Body of pancreas (tissue), 4 donors: Measurements from ENCODE around the gene OPRL1.
A peak's percentile ranks its signal among the peaks of the same experiment; 100 is the strongest.

Source experiments
- POLR2A ChIP-seq, 3 donors: fragments of 450-650 bp; IDR thresholded peaks; one replicate each; pipeline ENCODE4 v1.6.1; 2016; ENCODE audit warnings: antibody characterized with exemption in 3 of 3, mild to moderate bottlenecking in 2 of 3
- TF ChIP-seq, protein P1 (sequence below), 7 experiments: fragments of 450-650 bp in 4 of 7; fragments of 200-600 bp in 3 of 7; sonication (generic) in 3 of 7; IDR thresholded peaks; one replicate each; pipeline ENCODE4 v1.5.1; 2016 to 2019; ENCODE audit warnings: antibody characterized with exemption in 7 of 7

DNA sequence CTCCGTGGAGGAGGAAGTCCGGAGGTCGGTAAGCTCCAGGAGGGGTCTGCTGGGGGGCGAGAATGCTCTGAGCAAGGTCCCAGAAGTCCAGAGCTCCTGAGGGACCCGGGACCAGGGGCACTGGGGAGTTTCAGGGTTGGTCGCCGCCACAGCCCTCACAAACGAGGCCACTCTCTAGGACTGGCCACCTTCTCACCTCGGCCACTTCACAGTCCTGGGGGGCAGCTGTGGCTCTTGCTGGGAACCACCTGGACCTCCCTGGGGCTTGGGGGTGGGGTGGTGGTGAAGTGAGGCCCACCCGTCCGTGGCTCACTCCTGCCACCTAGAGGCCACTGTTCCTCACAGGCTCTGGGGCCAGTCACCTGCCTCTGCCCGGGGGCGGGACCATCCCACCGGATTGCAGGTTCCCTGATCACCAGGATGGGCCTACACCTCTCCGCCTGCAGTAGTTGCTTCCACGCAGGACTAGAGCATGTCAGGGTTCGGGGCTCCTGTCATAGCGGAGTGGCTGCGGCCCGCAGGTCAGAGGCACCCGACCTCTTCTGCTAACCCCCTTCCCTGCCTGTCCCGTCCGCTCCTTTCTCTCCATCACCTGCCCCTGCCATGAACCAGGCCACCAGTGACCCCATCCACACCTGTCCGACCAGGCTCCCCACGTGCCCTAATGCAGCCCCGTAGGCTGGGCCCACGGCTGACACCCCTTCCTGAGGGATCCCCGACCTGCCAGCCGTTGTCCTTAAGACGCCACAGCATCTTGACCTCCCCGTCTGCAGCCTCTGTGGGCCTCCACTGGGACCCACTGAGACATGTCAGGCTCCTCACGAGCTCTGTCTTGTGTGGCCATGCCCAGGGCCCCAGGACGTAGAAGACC, 22.0 kb upstream of the OPRL1 start:
- TF ChIP-seq, protein P1, sequence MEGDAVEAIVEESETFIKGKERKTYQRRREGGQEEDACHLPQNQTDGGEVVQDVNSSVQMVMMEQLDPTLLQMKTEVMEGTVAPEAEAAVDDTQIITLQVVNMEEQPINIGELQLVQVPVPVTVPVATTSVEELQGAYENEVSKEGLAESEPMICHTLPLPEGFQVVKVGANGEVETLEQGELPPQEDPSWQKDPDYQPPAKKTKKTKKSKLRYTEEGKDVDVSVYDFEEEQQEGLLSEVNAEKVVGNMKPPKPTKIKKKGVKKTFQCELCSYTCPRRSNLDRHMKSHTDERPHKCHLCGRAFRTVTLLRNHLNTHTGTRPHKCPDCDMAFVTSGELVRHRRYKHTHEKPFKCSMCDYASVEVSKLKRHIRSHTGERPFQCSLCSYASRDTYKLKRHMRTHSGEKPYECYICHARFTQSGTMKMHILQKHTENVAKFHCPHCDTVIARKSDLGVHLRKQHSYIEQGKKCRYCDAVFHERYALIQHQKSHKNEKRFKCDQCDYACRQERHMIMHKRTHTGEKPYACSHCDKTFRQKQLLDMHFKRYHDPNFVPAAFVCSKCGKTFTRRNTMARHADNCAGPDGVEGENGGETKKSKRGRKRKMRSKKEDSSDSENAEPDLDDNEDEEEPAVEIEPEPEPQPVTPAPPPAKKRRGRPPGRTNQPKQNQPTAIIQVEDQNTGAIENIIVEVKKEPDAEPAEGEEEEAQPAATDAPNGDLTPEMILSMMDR (IDR thresholded peaks at IDR 0.05), result peak; percentile 76 to 85 (median 81)
- no peak for TF ChIP-seq POLR2A (IDR thresholded peaks at IDR 0.05)
